ENCODE measurements around the gene LRRN3. TPM values are rescaled to one million over a fixed set of nuclear protein-coding genes. Genes with fewer than 3 reads are reported as not detected.
A peak's percentile ranks its signal among the peaks of the same experiment; 100 is the strongest.

Gene LRRN3
- total RNA-seq (1.1 TPM), polyA plus RNA-seq (ENCODE audit: insufficient read depth, low read depth, low replicate concordance) (0.54 TPM)
- long read RNA-seq, donor 1: 0 reads
- long read RNA-seq, donor 2: 0 reads
- long read RNA-seq, donor 3, partial matches to known transcripts: 0 of 2 reads
- long read RNA-seq, donor 3, other reads (novel, unspliced or antisense): 0 of 2 reads
- long read RNA-seq, donor 4, partial matches to known transcripts: 0 of 1 reads
- long read RNA-seq, donor 4, other reads (novel, unspliced or antisense): 0 of 1 reads
- long read RNA-seq, donor 5: 0 reads
- long read RNA-seq, donor 6, partial matches to known transcripts: 0 of 2 reads
- long read RNA-seq, donor 6, other reads (novel, unspliced or antisense): 0 of 2 reads
- long read RNA-seq, donor 7, partial matches to known transcripts: 0 of 4 reads
- long read RNA-seq, donor 7, other reads (novel, unspliced or antisense): 4 of 4 reads
- long read RNA-seq, donor 8, partial matches to known transcripts: 0 of 2 reads
- long read RNA-seq, donor 8, other reads (novel, unspliced or antisense): 0 of 2 reads
- long read RNA-seq, donor 9: 0 reads
- long read RNA-seq, donor 10, partial matches to known transcripts: 0 of 1 reads
- long read RNA-seq, donor 10, other reads (novel, unspliced or antisense): 0 of 1 reads

DNA sequence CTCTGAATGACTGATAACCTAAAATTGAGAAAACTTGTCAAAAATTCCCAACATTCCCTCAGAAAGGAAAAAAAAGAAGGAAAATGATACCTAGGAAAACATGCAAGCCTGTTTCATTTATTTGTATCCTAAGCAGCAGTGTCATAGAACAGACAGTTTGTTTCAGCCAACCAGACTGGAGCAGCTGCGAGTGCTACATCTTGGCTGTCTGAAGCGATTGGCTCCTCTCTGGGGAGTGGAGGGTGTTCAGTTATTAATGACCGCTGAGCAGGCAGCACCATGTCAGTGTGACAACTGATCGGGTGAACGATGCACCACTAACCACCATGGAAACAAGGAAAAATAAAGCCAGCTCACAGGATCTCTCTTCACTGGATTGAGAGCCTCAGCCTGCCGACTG lies at the start of gene LRRN3:
Gene LRRN3 (plus strand): TSS at position 282 of the 400 bp plus-strand sequence. CDS start 31,646 bp downstream, outside the sequence.
- FAIRE-seq (peak; percentile 70), DNase-seq (peak in 4 of 5 donors; percentile 49 to 73 (median 60))
- no peaks in the 10 kb centered on the region for H3K4me1 ChIP-seq (ENCODE audit: control insufficient read depth in 2 of 3, insufficient read depth in 2 of 3, low read depth in 1 of 3, low read length in 3 of 3)
- no peaks in the 10 kb centered on the region for H3K27me3 ChIP-seq (ENCODE audit: control insufficient read depth, insufficient read depth, low read length)
- H3K9me3 ChIP-seq (ENCODE audit: control insufficient read depth in 2 of 3, insufficient read depth in 1 of 3, low read length in 3 of 3): no peaks in the 10 kb centered on the region
- intact Hi-C loops (cut with DNase I): no loop called here
- peak within 1 kb of the TSS; percentile 13 to 68 (median 44) for H3K4me3 ChIP-seq (ENCODE audit: low read length in 3 of 3)
- no peaks in the 10 kb centered on the region for H3K36me3 ChIP-seq (ENCODE audit: control insufficient read depth in 2 of 3, insufficient read depth in 3 of 3, low read length in 3 of 3)
- TF ChIP-seq CTCF (IDR thresholded peaks at IDR 0.05; ENCODE audit: borderline replicate concordance, extremely low read depth, insufficient read depth): no peak
- peak within 1 kb of the TSS in 1 of 3 donors; percentile 37 for H3K9ac ChIP-seq (ENCODE audit: low read length in 3 of 3)
- H3K27ac ChIP-seq (ENCODE audit: low read depth in 2 of 2, low read length in 2 of 2): no peak within 1 kb of the TSS

DNA sequence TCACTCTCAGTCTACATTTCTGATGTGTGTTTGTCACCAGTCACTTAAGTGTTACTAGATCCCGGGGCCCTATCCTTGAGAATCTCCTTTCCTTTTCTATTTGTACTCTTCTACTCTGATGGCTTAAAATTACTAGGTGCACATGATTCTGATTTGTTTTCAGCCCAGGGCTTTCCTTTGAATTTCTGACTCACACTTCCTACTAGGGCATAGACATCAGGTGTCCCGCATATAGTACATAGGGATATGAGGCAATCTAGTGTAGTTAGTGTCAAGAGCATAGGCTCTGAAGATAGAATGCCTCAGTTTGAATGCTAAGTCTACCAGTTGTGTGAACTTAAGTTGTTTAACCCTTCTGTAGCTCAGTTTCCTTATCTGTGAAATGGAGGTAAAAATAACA lies 49.4 kb upstream of the LRRN3 start:
- DNase-seq (no peak), FAIRE-seq (no peak)
- Histone ChIP-seq H3K4me3 (ENCODE audit: low read length in 3 of 3) (no peak overlapping the region), H3K9me3 (ENCODE audit: control insufficient read depth in 2 of 3, insufficient read depth in 1 of 3, low read length in 3 of 3) (no peaks in the 10 kb centered on the region), H3K9ac (ENCODE audit: low read length in 3 of 3) (no peak overlapping the region), H3K27ac (ENCODE audit: low read depth in 2 of 2, low read length in 2 of 2) (no peak overlapping the region), H3K27me3 (ENCODE audit: control insufficient read depth, insufficient read depth, low read length) (no peaks in the 10 kb centered on the region), H3K36me3 (ENCODE audit: control insufficient read depth in 2 of 3, insufficient read depth in 3 of 3, low read length in 3 of 3) (no peaks in the 10 kb centered on the region), H3K4me1 (ENCODE audit: control insufficient read depth in 2 of 3, insufficient read depth in 2 of 3, low read depth in 1 of 3, low read length in 3 of 3) (no peaks in the 10 kb centered on the region)
- intact Hi-C loops (cut with DNase I): no loop called here
- no peak for TF ChIP-seq CTCF (IDR thresholded peaks at IDR 0.05; ENCODE audit: borderline replicate concordance, extremely low read depth, insufficient read depth)

GRCh38 chr7:111042842-111043241 lies 48.1 kb upstream of the LRRN3 start:
- TF ChIP-seq CTCF (IDR thresholded peaks at IDR 0.05; ENCODE audit: borderline replicate concordance, extremely low read depth, insufficient read depth): no peak
- no peak for FAIRE-seq

More at GRCh38 chr7:111042842-111043241, 48.1 kb upstream of the LRRN3 start:
- H3K9ac ChIP-seq (ENCODE audit: low read length in 3 of 3): no peak overlapping the region
- no peaks in the 10 kb centered on the region for H3K9me3 ChIP-seq (ENCODE audit: control insufficient read depth in 2 of 3, insufficient read depth in 1 of 3, low read length in 3 of 3)
- H3K4me1 ChIP-seq (ENCODE audit: control insufficient read depth in 2 of 3, insufficient read depth in 2 of 3, low read depth in 1 of 3, low read length in 3 of 3): no peaks in the 10 kb centered on the region
- no peak for DNase-seq
- H3K36me3 ChIP-seq (ENCODE audit: control insufficient read depth in 2 of 3, insufficient read depth in 3 of 3, low read length in 3 of 3): no peaks in the 10 kb centered on the region
- intact Hi-C loops (cut with DNase I): no loop called here
- H3K4me3 ChIP-seq (ENCODE audit: low read length in 3 of 3): no peak overlapping the region
- no peaks in the 10 kb centered on the region for H3K27me3 ChIP-seq (ENCODE audit: control insufficient read depth, insufficient read depth, low read length)
- H3K27ac ChIP-seq (ENCODE audit: low read depth in 2 of 2, low read length in 2 of 2): no peak overlapping the region

Data from kidney (tissue), 22 donors.